Neuron (in vitro differentiated cells): ENCODE results near the gene ADORA2B.

Source experiments
- H2AFZ ChIP-seq: one replicate; pipeline ENCODE4 v1.6.1; 2013; ENCODE audit warnings: low read depth, mild to moderate bottlenecking, inconsistent platforms, low read length, moderate library complexity
- H3K27me3 ChIP-seq: one replicate; pipeline ENCODE4 v1.6.1; 2013; ENCODE audit warnings: low read length; ENCODE audit not compliant: insufficient read depth
- H3K36me3 ChIP-seq: one replicate; pipeline ENCODE4 v1.6.1; 2013; ENCODE audit warnings: low read length; ENCODE audit not compliant: insufficient read depth
- H3K4me1 ChIP-seq: one replicate; pipeline ENCODE4 v1.6.1; 2013; ENCODE audit warnings: low read length; ENCODE audit not compliant: insufficient read depth
- H3K4me3 ChIP-seq: 2 replicates; pipeline ENCODE4 v1.5.1; 2013; ENCODE audit warnings: mild to moderate bottlenecking, low read length, moderate library complexity
- H3K9me3 ChIP-seq: one replicate; pipeline ENCODE4 v1.6.1; 2013; ENCODE audit warnings: low read length

Gene ADORA2B

GRCh38 chr17:15951368-15952047 lies 6.6 kb downstream of the ADORA2B start:
- no peaks in the 10 kb centered on the region for H3K36me3 ChIP-seq
- peaks cover 11% of the 10 kb centered on the region for H3K27me3 ChIP-seq
- H3K4me3 ChIP-seq, result no peak overlapping the region
- H3K4me1 ChIP-seq, result no peaks in the 10 kb centered on the region
- no peak overlapping the region for H2AFZ ChIP-seq
- peaks cover 3% of the 10 kb centered on the region for H3K9me3 ChIP-seq

DNA sequence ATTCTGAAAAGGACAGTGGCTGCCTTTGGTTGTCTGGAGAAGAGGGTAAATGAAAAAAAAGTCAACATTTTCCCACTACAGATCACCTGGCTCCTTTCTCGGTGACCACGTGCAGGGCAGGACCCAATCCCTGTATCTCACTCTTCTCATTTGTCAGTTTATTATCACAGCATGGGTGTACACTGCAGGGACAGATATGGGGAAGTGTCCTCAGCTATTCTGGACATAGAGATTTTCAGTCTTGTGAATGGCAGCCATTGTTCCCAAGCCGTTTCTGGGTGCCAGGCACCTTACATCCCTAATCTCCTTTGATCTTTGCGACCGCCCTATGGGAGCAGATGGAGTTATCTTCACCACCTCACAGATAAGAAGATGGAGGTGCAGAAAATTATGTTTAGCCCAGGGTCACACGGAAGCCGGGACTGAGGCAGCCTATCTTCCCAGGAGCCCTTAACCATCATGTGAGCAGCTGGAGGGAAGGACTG lies 7.2 kb downstream of the ADORA2B start:
- Histone ChIP-seq H3K36me3 (no peaks in the 10 kb centered on the region), H2AFZ (no peak overlapping the region), H3K27me3 (peaks cover 5% of the 10 kb centered on the region), H3K9me3 (no peaks in the 10 kb centered on the region), H3K4me1 (no peaks in the 10 kb centered on the region), H3K4me3 (no peak overlapping the region)

DNA sequence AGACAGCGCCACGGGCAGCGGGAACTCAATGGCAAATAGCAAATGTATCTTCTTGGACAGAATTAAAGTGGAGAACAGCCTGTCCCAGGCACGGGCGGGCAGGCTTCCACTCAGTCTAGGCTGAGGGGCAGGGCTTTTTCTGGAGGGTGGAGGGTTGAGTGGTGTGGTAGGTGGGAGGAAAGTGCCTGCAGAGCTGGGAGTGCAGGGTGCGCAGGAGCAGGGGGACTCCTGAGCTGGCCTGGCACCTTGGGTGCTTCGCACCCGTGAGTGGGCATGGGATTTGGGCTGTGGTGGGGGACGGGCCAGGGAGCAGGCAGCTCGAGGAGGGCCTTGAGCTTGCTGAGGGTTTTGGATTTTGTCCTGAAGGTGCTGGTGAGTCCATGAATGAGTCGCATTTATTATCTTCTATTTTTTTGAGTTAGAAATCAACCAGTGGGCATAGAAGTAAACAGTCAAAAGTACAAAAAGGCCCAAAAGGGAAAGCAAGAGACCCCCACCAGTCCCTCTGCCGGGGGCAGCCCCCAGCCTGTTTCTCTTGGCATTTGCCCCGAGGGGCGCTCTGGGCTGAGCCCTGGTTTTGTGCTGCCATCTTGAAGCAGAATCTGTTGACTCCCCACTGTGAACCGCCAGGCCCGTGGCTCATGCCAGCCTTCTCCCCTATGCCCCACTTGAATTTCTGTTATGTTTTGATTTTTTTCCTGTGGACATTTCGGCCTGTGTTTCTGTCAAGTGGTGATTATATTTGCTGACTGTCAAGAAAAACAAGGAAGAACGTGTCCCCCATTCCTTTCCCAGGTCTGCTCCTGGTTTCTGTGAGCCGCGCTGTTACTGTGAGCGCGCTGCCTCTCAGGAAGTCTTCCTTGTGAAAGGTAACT lies 8.2 kb downstream of the ADORA2B start:
- no peaks in the 10 kb centered on the region for H3K27me3 ChIP-seq
- H3K4me1 ChIP-seq, result no peaks in the 10 kb centered on the region
- H3K36me3 ChIP-seq, result no peaks in the 10 kb centered on the region
- no peak overlapping the region for H3K4me3 ChIP-seq
- H2AFZ ChIP-seq, result no peak overlapping the region
- no peaks in the 10 kb centered on the region for H3K9me3 ChIP-seq

GRCh38 chr17:15954222-15954621 lies 9.3 kb downstream of the ADORA2B start:
- no peak overlapping the region for H2AFZ ChIP-seq
- no peaks in the 10 kb centered on the region for H3K36me3 ChIP-seq
- H3K4me1 ChIP-seq, result no peaks in the 10 kb centered on the region
- no peaks in the 10 kb centered on the region for H3K27me3 ChIP-seq
- H3K4me3 ChIP-seq, result no peak overlapping the region
- H3K9me3 ChIP-seq, result no peaks in the 10 kb centered on the region

DNA sequence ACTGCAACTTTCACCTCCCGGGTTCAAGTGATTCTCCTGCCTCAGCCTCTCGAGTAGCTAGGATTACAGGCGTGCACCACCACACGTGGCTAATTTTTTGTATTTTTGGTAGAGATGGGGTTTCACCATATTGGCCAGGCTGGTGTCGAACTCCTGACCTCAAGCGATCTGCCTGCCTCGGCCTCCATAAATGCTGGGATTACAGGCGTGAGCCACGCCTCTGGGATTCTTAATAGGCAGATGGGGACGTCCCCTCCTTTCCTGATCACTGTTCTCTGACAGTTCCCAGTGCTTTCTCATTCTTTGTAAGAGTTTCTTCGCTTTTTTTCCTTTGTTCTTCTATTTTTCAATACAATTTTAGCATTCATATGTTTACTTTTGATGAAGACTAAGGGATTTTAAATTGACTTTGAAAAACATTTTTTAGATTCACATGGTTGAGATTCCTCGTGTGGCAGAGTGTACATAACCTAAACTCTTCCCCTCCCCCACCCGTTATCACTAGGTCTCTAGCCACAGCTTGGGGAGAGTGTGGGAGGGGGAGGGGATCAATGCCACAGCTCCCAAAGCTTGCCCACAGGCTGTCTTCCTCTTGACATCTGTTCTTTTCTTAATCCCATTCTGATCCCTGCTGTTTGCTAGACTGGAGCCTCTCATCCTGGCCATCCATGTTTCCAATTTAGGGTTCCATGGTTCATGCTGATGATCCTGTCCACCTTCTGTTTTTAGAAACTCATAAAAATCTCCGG lies 11.0 kb downstream of the ADORA2B start:
- Histone ChIP-seq H3K4me3 (no peak overlapping the region), H2AFZ (no peak overlapping the region), H3K4me1 (no peaks in the 10 kb centered on the region), H3K9me3 (no peaks in the 10 kb centered on the region), H3K36me3 (no peaks in the 10 kb centered on the region), H3K27me3 (no peaks in the 10 kb centered on the region)

DNA sequence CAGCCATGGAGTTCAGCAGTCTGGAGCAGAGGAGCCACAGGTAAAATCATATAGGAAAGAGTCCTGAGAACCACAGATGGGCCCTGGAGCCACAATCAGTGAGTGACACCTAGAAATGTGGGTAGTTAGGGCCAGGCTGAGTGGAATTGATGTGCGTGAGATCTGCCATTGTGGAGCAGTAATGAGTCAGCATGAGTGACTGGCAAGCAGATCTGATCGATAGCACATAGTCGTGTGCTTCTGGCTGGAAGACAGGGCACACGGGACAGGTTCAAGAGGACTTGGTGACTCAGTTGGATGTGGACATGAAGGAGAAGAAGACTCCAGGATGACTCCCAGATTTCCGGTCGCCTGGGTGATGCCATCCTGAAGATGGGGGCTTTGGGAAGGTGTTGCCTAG lies 12.3 kb downstream of the ADORA2B start:
- Histone ChIP-seq H3K4me3 (no peak overlapping the region), H3K4me1 (no peaks in the 10 kb centered on the region), H3K9me3 (no peaks in the 10 kb centered on the region), H3K36me3 (no peaks in the 10 kb centered on the region), H3K27me3 (no peaks in the 10 kb centered on the region), H2AFZ (no peak overlapping the region)

DNA sequence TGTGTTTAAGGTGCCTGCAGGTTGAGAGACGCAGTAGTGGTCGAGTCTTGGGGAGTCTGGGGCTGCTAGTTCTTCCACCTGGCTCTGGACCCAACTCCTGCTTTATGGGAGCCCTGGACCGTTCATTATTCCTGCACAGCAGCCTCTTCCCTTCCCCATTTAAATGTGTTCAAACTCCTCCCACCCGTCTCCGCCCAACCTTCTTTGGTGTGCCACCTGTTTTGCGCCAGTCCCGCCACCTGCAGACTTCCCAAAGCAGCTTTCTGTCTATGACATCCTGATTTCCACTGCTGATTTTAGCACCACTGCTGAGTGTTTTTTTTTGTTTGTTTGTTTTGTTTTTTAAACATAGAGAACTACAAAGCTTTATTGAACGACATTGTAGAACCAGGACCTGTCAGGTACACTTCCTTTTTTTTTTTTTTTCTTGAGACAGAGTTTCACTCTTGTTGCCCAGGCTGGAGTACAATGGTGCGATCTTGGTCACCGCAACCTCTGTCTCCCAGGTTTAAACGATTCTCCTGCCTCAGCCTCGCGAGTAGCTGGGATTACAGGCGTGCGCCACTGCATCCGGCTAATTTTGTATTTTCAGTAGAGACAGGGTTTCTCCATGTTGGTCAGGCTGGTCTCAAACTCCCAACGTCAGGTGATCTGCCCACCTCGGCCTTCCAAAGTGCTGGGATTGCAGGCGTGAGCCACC lies 12.8 kb downstream of the ADORA2B start:
- Histone ChIP-seq H3K4me1 (no peaks in the 10 kb centered on the region), H3K27me3 (no peaks in the 10 kb centered on the region), H3K36me3 (no peaks in the 10 kb centered on the region), H3K9me3 (no peaks in the 10 kb centered on the region), H3K4me3 (no peak overlapping the region), H2AFZ (no peak overlapping the region)

- H3K36me3 ChIP-seq, result no peaks in the 10 kb centered on the region
- no peak overlapping the region for H2AFZ ChIP-seq
- H3K4me1 ChIP-seq, result no peaks in the 10 kb centered on the region
- H3K27me3 ChIP-seq, result no peaks in the 10 kb centered on the region
- H3K9me3 ChIP-seq, result no peaks in the 10 kb centered on the region
- H3K4me3 ChIP-seq, result no peak overlapping the region
Measured at GRCh38 chr17:15958484-15958854, 13.5 kb downstream of the ADORA2B start.

GRCh38 chr17:15963670-15964110 lies 18.8 kb downstream of the ADORA2B start:
- Histone ChIP-seq H3K9me3 (no peaks in the 10 kb centered on the region), H3K4me1 (peaks cover 25% of the 10 kb centered on the region), H2AFZ (no peak overlapping the region), H3K27me3 (no peaks in the 10 kb centered on the region), H3K4me3 (no peak overlapping the region), H3K36me3 (no peaks in the 10 kb centered on the region)

GRCh38 chr17:15965528-15965927 lies 20.6 kb downstream of the ADORA2B start:
- H2AFZ ChIP-seq, result peak overlapping the region; percentile 48
- H3K36me3 ChIP-seq, result no peaks in the 10 kb centered on the region
- H3K27me3 ChIP-seq, result no peaks in the 10 kb centered on the region
- H3K9me3 ChIP-seq, result no peaks in the 10 kb centered on the region
- H3K4me3 ChIP-seq, result peak overlapping the region; percentile 44
- peaks cover 25% of the 10 kb centered on the region for H3K4me1 ChIP-seq

DNA sequence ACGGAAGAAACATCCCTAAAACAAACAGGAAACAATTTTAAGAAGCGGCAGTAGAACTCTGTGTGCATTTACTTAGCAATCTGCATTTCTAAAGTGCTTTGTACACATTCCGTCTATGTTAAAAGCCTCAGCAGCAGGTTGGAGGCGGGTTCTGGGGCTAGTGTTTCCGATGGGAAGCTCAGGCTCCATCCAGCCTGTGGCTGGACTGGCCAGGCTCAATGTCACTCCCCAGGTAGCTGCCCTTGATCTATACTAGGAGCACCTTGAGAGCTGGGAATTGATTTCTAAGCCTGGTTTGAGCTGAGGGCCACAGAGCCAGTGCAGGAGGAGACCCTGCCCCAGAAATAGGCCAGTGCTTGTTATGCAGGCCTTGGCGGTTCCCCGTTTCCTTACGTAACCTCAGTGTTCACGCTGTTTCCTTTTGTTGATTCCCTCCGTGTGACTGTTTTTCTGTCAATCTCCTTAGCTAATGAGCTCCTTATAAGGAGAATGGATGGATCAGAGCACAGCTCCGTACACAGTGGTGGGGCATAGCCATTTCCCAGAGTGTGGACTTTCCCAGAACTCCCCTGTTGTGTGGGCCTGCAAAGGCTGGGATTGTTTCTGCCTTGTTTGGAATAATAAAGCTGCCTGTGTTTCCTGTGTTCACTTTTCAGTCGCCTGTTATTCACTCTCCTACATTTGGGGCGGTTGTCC lies 21.4 kb downstream of the ADORA2B start:
- no peaks in the 10 kb centered on the region for H3K27me3 ChIP-seq

GRCh38 chr17:15966879-15967248 lies 21.9 kb downstream of the ADORA2B start:
- Histone ChIP-seq H2AFZ (peak overlapping the region; percentile 48), H3K27me3 (no peaks in the 10 kb centered on the region), H3K4me1 (peaks cover 25% of the 10 kb centered on the region), H3K36me3 (no peaks in the 10 kb centered on the region), H3K9me3 (no peaks in the 10 kb centered on the region), H3K4me3 (peak overlapping the region; percentile 44)

More for the DNA sequence above, 21.4 kb downstream of the ADORA2B start:
- H3K4me1 ChIP-seq, result peaks cover 25% of the 10 kb centered on the region
- H3K4me3 ChIP-seq, result peak overlapping the region; percentile 44
- peak overlapping the region; percentile 48 for H2AFZ ChIP-seq
- no peaks in the 10 kb centered on the region for H3K36me3 ChIP-seq
- no peaks in the 10 kb centered on the region for H3K9me3 ChIP-seq
